ENCODE results near the gene PATE3. TPM values are rescaled to one million over a fixed set of nuclear protein-coding genes. Genes with fewer than 3 reads are reported as not detected.

Gene PATE3
- total and polyA plus RNA-seq, 2 of the 4 experiments (the other 2 are of a cell fraction) = not detected

DNA sequence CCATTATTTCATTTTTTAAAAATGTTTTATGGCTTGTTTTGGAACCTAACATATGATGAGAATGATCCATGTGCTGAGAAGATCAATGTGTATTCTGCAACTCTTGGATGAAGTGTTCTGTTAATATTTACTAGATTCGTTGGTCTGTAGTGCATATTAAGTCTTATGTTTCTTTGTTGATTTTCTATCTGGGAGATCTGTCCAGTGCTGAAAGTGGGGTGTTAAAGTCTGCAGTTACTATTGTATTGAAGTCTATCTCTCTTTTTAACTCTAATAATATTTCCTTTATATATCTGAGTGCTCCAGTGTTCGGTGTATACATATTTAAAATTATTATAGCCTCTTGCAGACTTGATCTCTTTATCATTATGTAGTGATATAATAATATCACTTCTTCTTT lies 11.9 kb downstream of the PATE3 start:
- CTCF ChIA-PET = no interaction called here
- Histone ChIP-seq H2BK5ac (ENCODE audit: low read depth, low read length, poor library complexity, severe bottlenecking) (no peak overlapping the region), H2AFZ (replicated peaks; ENCODE audit: low read length, poor library complexity) (no peak overlapping the region), H4K20me1 (ENCODE audit: insufficient read depth, low read length) (no peaks in the 10 kb centered on the region), H4K5ac (ENCODE audit: low read depth, low read length) (no peak overlapping the region), H2BK20ac (ENCODE audit: low read depth, low read length) (no peak overlapping the region), H4K91ac (ENCODE audit: insufficient read depth, low read depth, low read length) (no peak overlapping the region), H3K27me3 (ENCODE audit: control insufficient read depth, insufficient read depth, low read length) (no peaks in the 10 kb centered on the region), H3K4me3 (ENCODE audit: insufficient read depth, low read depth, low read length) (no peak overlapping the region), H3K9ac (ENCODE audit: low read depth, low read length) (no peak overlapping the region), H3K36me3 (ENCODE audit: control insufficient read depth, insufficient read depth, low read length) (no peaks in the 10 kb centered on the region), H3K9me1 (ENCODE audit: insufficient read depth, low read length) (no peaks in the 10 kb centered on the region), H4K8ac (ENCODE audit: low read depth in 2 of 2, low read length in 2 of 2) (no peak overlapping the region), H2BK15ac (ENCODE audit: low read depth, low read length) (no peak overlapping the region), H3K27ac (ENCODE audit: insufficient read depth, low read length) (no peak overlapping the region), H2AK5ac (ENCODE audit: low read depth, low read length) (no peak overlapping the region), H3K4ac (ENCODE audit: low read depth, low read length) (no peak overlapping the region), H3K56ac (ENCODE audit: extremely low read depth, insufficient read depth, low read length) (no peak overlapping the region), H3K14ac (replicated peaks; ENCODE audit: low read depth, low read length) (no peak overlapping the region), H3K18ac (ENCODE audit: low read depth, low read length) (no peak overlapping the region), H3K4me2 (ENCODE audit: low read depth, low read length) (no peak overlapping the region), H2AK9ac (replicated peaks; ENCODE audit: low read depth, low read length, poor library complexity) (no peak overlapping the region), H3K9me3 (ENCODE audit: control insufficient read depth, insufficient read depth, low read length) (peaks cover 2% of the 10 kb centered on the region), H3K4me1 (ENCODE audit: control insufficient read depth, insufficient read depth, low read length) (no peaks in the 10 kb centered on the region), H2BK120ac (ENCODE audit: low read depth, low read length) (no peak overlapping the region), H3K79me1 (ENCODE audit: low read depth in 1 of 2, low read length in 2 of 2) (no peaks in the 10 kb centered on the region), H3K23ac (ENCODE audit: low read depth, low read length) (no peak overlapping the region)
- BruUV-seq (replicated peaks) = no TSS peak
- POLR2A ChIA-PET (ENCODE audit: unreplicated experiment) = no interaction called here
- intact Hi-C loops (cut with micrococcal nuclease) (no loop called here), in situ Hi-C loops (cut with MboI; ENCODE audit: low sequenced_read_pairs) (no loop called here), dilution Hi-C loops (cut with HindIII; ENCODE audit: low sequenced_read_pairs, unreplicated experiment) (no loop called here)
- TF ChIP-seq, protein P1, sequence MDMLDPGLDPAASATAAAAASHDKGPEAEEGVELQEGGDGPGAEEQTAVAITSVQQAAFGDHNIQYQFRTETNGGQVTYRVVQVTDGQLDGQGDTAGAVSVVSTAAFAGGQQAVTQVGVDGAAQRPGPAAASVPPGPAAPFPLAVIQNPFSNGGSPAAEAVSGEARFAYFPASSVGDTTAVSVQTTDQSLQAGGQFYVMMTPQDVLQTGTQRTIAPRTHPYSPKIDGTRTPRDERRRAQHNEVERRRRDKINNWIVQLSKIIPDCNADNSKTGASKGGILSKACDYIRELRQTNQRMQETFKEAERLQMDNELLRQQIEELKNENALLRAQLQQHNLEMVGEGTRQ (IDR thresholded peaks at IDR 0.05; ENCODE audit: low read depth, low read length) = no peak
- TF ChIP-seq NFE2L2 (IDR thresholded peaks at IDR 0.05; ENCODE audit: low read depth, low read length) (no peak), CEBPB (IDR thresholded peaks at IDR 0.05; ENCODE audit: low read depth, low read length) (no peak), FOS (IDR thresholded peaks at IDR 0.05; ENCODE audit: low read depth, low read length) (no peak), SMC3 (IDR thresholded peaks at IDR 0.05; ENCODE audit: low read depth, low read length) (no peak), MXI1 (IDR thresholded peaks at IDR 0.05; ENCODE audit: borderline replicate concordance, low read depth, low read length) (no peak), POLR2A (IDR thresholded peaks at IDR 0.05; ENCODE audit: low read depth, low read length) (no peak), RFX5 (IDR thresholded peaks at IDR 0.05; ENCODE audit: low read depth, low read length) (no peak), BHLHE40 (IDR thresholded peaks at IDR 0.05; ENCODE audit: low read depth, low read length) (no peak), RAD21 (IDR thresholded peaks at IDR 0.05; ENCODE audit: low read length) (no peak)
- TF ChIP-seq, protein P2, sequence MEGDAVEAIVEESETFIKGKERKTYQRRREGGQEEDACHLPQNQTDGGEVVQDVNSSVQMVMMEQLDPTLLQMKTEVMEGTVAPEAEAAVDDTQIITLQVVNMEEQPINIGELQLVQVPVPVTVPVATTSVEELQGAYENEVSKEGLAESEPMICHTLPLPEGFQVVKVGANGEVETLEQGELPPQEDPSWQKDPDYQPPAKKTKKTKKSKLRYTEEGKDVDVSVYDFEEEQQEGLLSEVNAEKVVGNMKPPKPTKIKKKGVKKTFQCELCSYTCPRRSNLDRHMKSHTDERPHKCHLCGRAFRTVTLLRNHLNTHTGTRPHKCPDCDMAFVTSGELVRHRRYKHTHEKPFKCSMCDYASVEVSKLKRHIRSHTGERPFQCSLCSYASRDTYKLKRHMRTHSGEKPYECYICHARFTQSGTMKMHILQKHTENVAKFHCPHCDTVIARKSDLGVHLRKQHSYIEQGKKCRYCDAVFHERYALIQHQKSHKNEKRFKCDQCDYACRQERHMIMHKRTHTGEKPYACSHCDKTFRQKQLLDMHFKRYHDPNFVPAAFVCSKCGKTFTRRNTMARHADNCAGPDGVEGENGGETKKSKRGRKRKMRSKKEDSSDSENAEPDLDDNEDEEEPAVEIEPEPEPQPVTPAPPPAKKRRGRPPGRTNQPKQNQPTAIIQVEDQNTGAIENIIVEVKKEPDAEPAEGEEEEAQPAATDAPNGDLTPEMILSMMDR (conservative IDR thresholded peaks at IDR 0.05; ENCODE audit: low read depth, low read length) = no peak
- TF ChIP-seq, protein P3, sequence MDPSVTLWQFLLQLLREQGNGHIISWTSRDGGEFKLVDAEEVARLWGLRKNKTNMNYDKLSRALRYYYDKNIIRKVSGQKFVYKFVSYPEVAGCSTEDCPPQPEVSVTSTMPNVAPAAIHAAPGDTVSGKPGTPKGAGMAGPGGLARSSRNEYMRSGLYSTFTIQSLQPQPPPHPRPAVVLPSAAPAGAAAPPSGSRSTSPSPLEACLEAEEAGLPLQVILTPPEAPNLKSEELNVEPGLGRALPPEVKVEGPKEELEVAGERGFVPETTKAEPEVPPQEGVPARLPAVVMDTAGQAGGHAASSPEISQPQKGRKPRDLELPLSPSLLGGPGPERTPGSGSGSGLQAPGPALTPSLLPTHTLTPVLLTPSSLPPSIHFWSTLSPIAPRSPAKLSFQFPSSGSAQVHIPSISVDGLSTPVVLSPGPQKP (IDR thresholded peaks at IDR 0.05; ENCODE audit: borderline replicate concordance, low read depth, low read length) = no peak
- ATAC-seq (ENCODE audit: low read depth) (no peak), DNase-seq (no peak)
- no CpG with 5 or more reads among the region's 2 CpGs for WGBS, 2 experiments (ENCODE audit: extremely low coverage in 2 of 2, insufficient read length in 1 of 2)
